Transverse colon (tissue), 4 donors: ENCODE data around the gene VAMP8. TPM values are rescaled to one million over a fixed set of nuclear protein-coding genes. Genes with fewer than 3 reads are reported as not detected.

Experiments used
- DNase-seq: peaks from one replicate; pipeline ENCODE4 v3.0.0-alpha.2; 2019
- H3K27ac ChIP-seq, 4 donors: fragments of 200-600 bp; sonication (generic); 2 replicates each; pipeline ENCODE4 v1.5.1; 2016 to 2018; ENCODE audit warnings: inconsistent platforms in 4 of 4
- H3K27me3 ChIP-seq: fragments of 200-600 bp; sonication (generic); 2 replicates; pipeline ENCODE4 v1.5.1; 2017; ENCODE audit warnings: inconsistent platforms
- H3K36me3 ChIP-seq, 4 donors: fragments of 200-600 bp; sonication (generic); 2 replicates each; pipeline ENCODE4 v1.5.1; 2017 to 2019; ENCODE audit warnings: inconsistent platforms in 4 of 4
- H3K4me1 ChIP-seq, 4 donors: fragments of 200-600 bp; sonication (generic); 2 replicates each; pipeline ENCODE4 v1.5.1; 2017 to 2020; ENCODE audit warnings: inconsistent platforms in 4 of 4
- H3K4me3 ChIP-seq, 4 donors: fragments of 200-600 bp; sonication (generic); 1 replicate in 1 of 4; 2 replicates in 3 of 4; pipeline versions ENCODE4 v1.5.1 to v1.6.1; 2017 to 2019; ENCODE audit warnings: inconsistent platforms in 4 of 4
- H3K9me3 ChIP-seq, 2 donors: fragments of 200-600 bp; sonication (generic); 2 replicates each; pipeline ENCODE4 v1.5.1; 2017 to 2019; ENCODE audit warnings: inconsistent platforms in 2 of 2
- EP300 ChIP-seq: sonication (generic); formaldehyde crosslinking; IDR thresholded peaks from one replicate; pipeline ENCODE4 v1.6.1; 2017; ENCODE audit warnings: antibody characterized with exemption, low read depth
- POLR2A ChIP-seq: fragments of 450-650 bp; IDR thresholded peaks from one replicate; pipeline ENCODE4 v1.6.1; 2016; ENCODE audit warnings: antibody characterized with exemption, mild to moderate bottlenecking, moderate library complexity
- POLR2AphosphoS5 ChIP-seq, 3 donors: sonication (generic); formaldehyde crosslinking; IDR thresholded peaks; one replicate each; pipeline ENCODE4 v1.6.1; 2016; ENCODE audit warnings: antibody characterized with exemption in 3 of 3
- WGBS, 2 donors: methylation state at CpG; one replicate each; pipeline ENCODE4 v1.1.5; 2018; ENCODE audit warnings: low coverage in 1 of 2; 5-methylcytosine and 5-hydroxymethylcytosine counted together
- in situ Hi-C, 4 donors: fragments of 200-750 bp; cut with MboI; loops; one replicate each; pipeline versions ENCODE4 v1.15.0 to v1.15.1; 2017; ENCODE audit warnings: low sequenced_read_pairs in 3 of 4, low pct_ligation_motif_present in 1 of 4, low pct_unique_long_range_greater_than_20kb in 1 of 4
- intact Hi-C: fragments of 100-400 bp; cut with DNase I; formaldehyde crosslinking; loops from one replicate; pipeline ENCODE4 v1.15.1; 2023; ENCODE audit warnings: low total_unique reads
- total RNA-seq, 4 donors: library from RNA; depleted of rRNA; stranded (reverse); fragments of >200 nt; gene quantifications; one replicate each; pipeline ENCODE4 v1.1.0, GENCODE V29; 2016
- TF ChIP-seq, protein P1 (sequence below), 5 experiments: fragments of 200-600 bp in 3 of 5; fragments of 450-650 bp in 2 of 5; sonication (generic) in 3 of 5; IDR thresholded peaks; 1 replicate in 2 of 5; 2 replicates in 3 of 5; pipeline ENCODE4 v1.5.1; 2016 to 2017; ENCODE audit warnings: antibody characterized with exemption in 5 of 5, inconsistent platforms in 3 of 5, mild to moderate bottlenecking in 2 of 5, moderate library complexity in 1 of 5

Gene VAMP8
- total RNA-seq: 100 to 1,000 TPM in 3 of 4 donors, 10 to 100 TPM in 1; 10.5 to 186 (median 147) TPM

DNA sequence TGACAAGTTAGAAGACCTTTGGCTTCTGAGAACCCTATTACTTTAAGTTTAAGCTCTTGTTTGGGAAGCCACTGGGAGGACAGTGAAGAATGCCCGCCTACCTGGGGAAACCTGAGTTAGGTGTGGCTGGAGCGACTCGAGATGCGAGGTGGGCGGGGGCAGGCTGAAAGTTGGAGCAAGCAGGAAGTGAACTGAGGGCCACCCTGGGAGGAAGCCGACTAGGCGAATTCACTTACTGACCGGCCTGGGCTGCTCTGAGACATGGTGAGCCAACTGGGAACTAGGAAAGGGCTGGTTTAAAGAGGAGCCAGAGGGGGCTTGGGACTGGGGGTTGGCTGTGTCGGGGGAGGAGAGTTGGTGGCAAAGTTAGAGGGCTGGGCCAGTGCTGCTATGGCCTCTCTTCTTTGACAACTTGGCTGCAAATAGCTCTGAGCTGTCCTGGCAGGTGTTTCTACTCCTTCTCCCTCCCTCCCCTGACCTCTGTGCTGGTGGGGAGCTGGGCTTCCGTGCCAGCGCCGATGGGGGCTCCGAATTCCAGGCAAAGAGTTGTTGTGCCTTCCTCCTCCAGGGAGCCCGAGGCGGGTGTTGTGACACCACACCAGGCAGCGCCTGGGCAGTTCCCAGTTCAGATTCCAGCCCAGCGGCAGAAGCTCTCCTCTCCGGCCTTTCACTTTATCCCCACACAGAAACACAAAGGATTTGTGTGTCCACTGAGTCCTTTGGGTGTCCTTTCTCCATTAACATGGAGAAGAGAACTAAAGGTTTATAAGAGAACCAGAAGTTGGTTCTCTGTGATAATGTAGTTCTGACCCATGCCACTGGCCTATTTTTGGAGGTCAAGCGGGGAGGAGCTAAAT, at the start of gene VAMP8:
Gene VAMP8, plus strand, starts transcription at position 201 of the 857 bp plus-strand sequence. Its CDS starts 61 bp downstream, at position 262.
- H3K9me3 ChIP-seq: no peaks in the 10 kb centered on the region
- peak within 1 kb of the TSS; percentile 78 to 95 (median 84) for H3K27ac ChIP-seq
- intact Hi-C loops (no loop called here), in situ Hi-C loops (no loop called here)
- no peaks in the 10 kb centered on the region for H3K27me3 ChIP-seq
- H3K36me3 ChIP-seq: no peaks in the 10 kb centered on the region
- WGBS, 2 donors: 0 to 17% methylated on average over 5 to 19 of the region's 19 CpGs
- peak; percentile 91 for DNase-seq
- TF ChIP-seq POLR2AphosphoS5 (IDR thresholded peaks at IDR 0.05): peak in 2 of 3 donors; percentile 74 to 75
- TF ChIP-seq, protein P1, sequence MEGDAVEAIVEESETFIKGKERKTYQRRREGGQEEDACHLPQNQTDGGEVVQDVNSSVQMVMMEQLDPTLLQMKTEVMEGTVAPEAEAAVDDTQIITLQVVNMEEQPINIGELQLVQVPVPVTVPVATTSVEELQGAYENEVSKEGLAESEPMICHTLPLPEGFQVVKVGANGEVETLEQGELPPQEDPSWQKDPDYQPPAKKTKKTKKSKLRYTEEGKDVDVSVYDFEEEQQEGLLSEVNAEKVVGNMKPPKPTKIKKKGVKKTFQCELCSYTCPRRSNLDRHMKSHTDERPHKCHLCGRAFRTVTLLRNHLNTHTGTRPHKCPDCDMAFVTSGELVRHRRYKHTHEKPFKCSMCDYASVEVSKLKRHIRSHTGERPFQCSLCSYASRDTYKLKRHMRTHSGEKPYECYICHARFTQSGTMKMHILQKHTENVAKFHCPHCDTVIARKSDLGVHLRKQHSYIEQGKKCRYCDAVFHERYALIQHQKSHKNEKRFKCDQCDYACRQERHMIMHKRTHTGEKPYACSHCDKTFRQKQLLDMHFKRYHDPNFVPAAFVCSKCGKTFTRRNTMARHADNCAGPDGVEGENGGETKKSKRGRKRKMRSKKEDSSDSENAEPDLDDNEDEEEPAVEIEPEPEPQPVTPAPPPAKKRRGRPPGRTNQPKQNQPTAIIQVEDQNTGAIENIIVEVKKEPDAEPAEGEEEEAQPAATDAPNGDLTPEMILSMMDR (IDR thresholded peaks at IDR 0.05): no peak
- TF ChIP-seq POLR2A: peak; percentile 72
- TF ChIP-seq EP300: no peak
- peaks cover 5 to 32% (median 21%) of the 10 kb centered on the region in 4 donors for H3K4me1 ChIP-seq
- peak within 1 kb of the TSS; percentile 4 to 65 (median 48) for H3K4me3 ChIP-seq

DNA sequence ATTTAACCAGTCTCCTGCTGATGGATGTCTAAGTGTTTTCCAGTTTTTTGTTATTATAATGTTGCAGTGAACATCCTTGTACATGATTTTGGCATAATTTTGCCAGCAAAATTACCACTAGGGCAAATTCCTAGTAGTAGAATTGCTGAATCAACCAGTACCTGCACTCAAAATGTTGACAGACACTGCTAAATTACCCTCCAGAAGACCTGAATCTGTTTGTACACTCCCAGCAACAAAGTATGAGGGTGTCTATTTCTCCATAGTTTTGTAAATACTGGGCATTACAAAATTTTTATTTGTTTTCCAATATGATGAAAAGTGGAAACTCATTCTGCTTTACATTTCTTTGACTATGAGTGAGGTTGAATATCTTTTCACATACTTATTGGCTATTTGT, 49.6 kb upstream of the VAMP8 start:
- peaks cover 13 to 32% (median 20%) of the 10 kb centered on the region in 4 donors for H3K4me1 ChIP-seq
- H3K27me3 ChIP-seq: no peaks in the 10 kb centered on the region
- no peaks in the 10 kb centered on the region for H3K36me3 ChIP-seq
- no peak overlapping the region for H3K27ac ChIP-seq
- no peaks in the 10 kb centered on the region for H3K9me3 ChIP-seq
- intact Hi-C loops (no loop called here), in situ Hi-C loops (no loop called here)
- no peak overlapping the region for H3K4me3 ChIP-seq
- no peak for TF ChIP-seq EP300
- TF ChIP-seq POLR2AphosphoS5 (IDR thresholded peaks at IDR 0.05): no peak
- TF ChIP-seq POLR2A: no peak
- TF ChIP-seq, protein P1 (IDR thresholded peaks at IDR 0.05): no peak
- no peak for DNase-seq

DNA sequence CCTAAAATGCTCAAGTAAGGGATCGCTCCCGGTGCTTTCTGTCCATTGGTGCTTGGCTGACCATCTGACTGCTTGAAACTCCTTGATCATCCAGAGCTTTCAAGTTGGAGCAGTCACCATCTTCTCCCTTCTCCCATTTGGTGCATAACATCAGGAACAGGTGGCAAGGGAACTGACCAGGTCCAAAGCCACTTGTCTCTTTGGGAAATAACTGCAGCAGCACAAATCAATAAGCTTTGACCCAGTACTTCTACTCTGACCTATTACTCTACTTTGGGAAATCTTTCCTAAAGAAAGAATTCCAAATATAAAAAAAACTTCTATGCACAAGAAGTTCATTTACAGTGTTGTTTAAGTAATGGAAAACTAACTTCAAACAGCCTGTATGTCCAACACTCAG, 49.0 kb upstream of the VAMP8 start:
- H3K27me3 ChIP-seq: no peaks in the 10 kb centered on the region
- in situ Hi-C loops (no loop called here), intact Hi-C loops (no loop called here)
- H3K9me3 ChIP-seq: no peaks in the 10 kb centered on the region
- no peak for DNase-seq
- 98% methylated on average over 2 of the region's 2 CpGs; no CpG with 5 or more reads in 1 of the 2 donors for WGBS, 2 donors
- no peaks in the 10 kb centered on the region for H3K36me3 ChIP-seq
- peaks cover 10 to 26% (median 17%) of the 10 kb centered on the region in 4 donors for H3K4me1 ChIP-seq
- no peak overlapping the region for H3K4me3 ChIP-seq
- no peak for TF ChIP-seq EP300
- no peak for TF ChIP-seq POLR2AphosphoS5 (IDR thresholded peaks at IDR 0.05)
- no peak for TF ChIP-seq POLR2A
- TF ChIP-seq, protein P1 (IDR thresholded peaks at IDR 0.05): no peak
- H3K27ac ChIP-seq: no peak overlapping the region

DNA sequence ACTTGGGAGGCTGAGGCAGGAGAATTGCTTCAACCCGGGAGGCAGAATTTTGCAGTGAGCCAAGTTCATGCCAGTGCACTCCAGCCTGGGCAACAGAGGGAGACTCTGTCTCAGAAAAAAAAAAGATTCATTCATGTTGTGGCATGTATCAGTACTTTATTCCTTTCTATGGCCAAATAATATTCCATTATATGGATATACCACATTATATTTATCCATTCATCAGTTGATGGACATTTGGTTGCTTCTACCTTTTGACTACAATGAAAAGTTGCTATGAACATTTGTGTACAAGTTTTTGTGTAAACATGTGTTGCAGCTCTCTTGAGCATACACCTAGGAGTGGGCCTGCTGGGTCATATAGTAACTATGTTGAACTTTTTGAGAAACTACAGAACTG, 47.6 kb upstream of the VAMP8 start:
- no peak for DNase-seq
- no peak overlapping the region for H3K27ac ChIP-seq
- TF ChIP-seq POLR2A: no peak
- TF ChIP-seq EP300: no peak
- TF ChIP-seq, protein P1 (IDR thresholded peaks at IDR 0.05): no peak
- TF ChIP-seq POLR2AphosphoS5 (IDR thresholded peaks at IDR 0.05): no peak
- no peaks in the 10 kb centered on the region for H3K9me3 ChIP-seq
- H3K27me3 ChIP-seq: no peaks in the 10 kb centered on the region
- intact Hi-C loops: no loop called here
- WGBS, 2 donors: 83 to 91% methylated on average over 1 of the region's 1 CpG
- H3K36me3 ChIP-seq: no peaks in the 10 kb centered on the region
- in situ Hi-C loops: no loop called here
- peaks cover 3 to 22% (median 5%) of the 10 kb centered on the region in 4 donors for H3K4me1 ChIP-seq
- H3K4me3 ChIP-seq: no peak overlapping the region
